ENCODE data around the gene PDGFRB. TPM values are rescaled to one million over a fixed set of nuclear protein-coding genes. Genes with fewer than 3 reads are reported as not detected.

The PDGFRB gene
- total and polyA plus RNA-seq, 10 of the 15 experiments (the other 5 are each of a cell fraction or from before 2014, with no cell fraction given), result 0.02 to 3.0 (median 1.0) TPM

- no peak for TF ChIP-seq SIN3A (IDR thresholded peaks at IDR 0.05; ENCODE audit: low read depth, low read length)
- TF ChIP-seq KLF5 (IDR thresholded peaks at IDR 0.05; ENCODE audit: partially characterized antibody), result no peak
- no peak for TF ChIP-seq EED (IDR thresholded peaks at IDR 0.05; ENCODE audit: low read depth)
Observed at GRCh38 chr5:150120617-150121447, 34.8 kb downstream of the PDGFRB start (continued).

GRCh38 chr5:150120062-150120441 lies 35.6 kb downstream of the PDGFRB start:
- intact Hi-C loops (cut with micrococcal nuclease; ENCODE audit: unreplicated experiment) (no loop called here), in situ Hi-C loops (cut with MboI) (no loop called here)
- no peaks in the 10 kb centered on the region for H3K9me3 ChIP-seq (replicated peaks; ENCODE audit: control insufficient read depth, insufficient read depth, low read length)
- ATAC-seq, result no peak
- no peaks in the 10 kb centered on the region for H3K36me3 ChIP-seq (ENCODE audit: control insufficient read depth in 2 of 2, insufficient read depth in 2 of 2, low read length in 1 of 2)
- no peak overlapping the region for H3K9ac ChIP-seq (ENCODE audit: control insufficient read depth, insufficient read depth, low read length)
- ChIA-PET SMC1A (ENCODE audit: uncharacterized antibody, unreplicated experiment) (no interaction called here), RAD21 (ENCODE audit: unreplicated experiment) (no interaction called here), POLR2A (no interaction called here), CTCF (no interaction called here)
- no peaks in the 10 kb centered on the region for H3K4me1 ChIP-seq (ENCODE audit: control insufficient read depth, insufficient read depth, low read length)
- no peak for TF ChIP-seq E2F8 (IDR thresholded peaks at IDR 0.05; ENCODE audit: low read depth, partially characterized antibody)
- TF ChIP-seq IKZF2 (IDR thresholded peaks at IDR 0.05), result no peak
- TF ChIP-seq PKNOX1 (IDR thresholded peaks at IDR 0.05), result no peak
- no TSS peak for BruUV-seq (replicated peaks)
- H3K27ac ChIP-seq (ENCODE audit: control insufficient read depth, insufficient read depth), result no peak overlapping the region
- H3K27me3 ChIP-seq (replicated peaks in 1 of 2; ENCODE audit: control insufficient read depth in 2 of 2, insufficient read depth in 2 of 2, low read length in 1 of 2), result no peaks in the 10 kb centered on the region
- no peaks in the 10 kb centered on the region for H4K20me1 ChIP-seq (ENCODE audit: control insufficient read depth, insufficient read depth)
- no peak overlapping the region for H3K4me2 ChIP-seq (ENCODE audit: control insufficient read depth, insufficient read depth)
- H2AFZ ChIP-seq (ENCODE audit: control insufficient read depth, low read depth, low read length), result no peak overlapping the region
- no peak for FAIRE-seq
- 73% methylated on average over 3 of the region's 3 CpGs for WGBS (ENCODE audit: insufficient coverage, insufficient replicate concordance, low lambda C conversion rate, missing lambda C conversion rate)
- DNase-seq (ENCODE audit: low read depth, low spot score), result no peak
- H3K79me2 ChIP-seq (ENCODE audit: control insufficient read depth, insufficient read depth, low read length), result no peaks in the 10 kb centered on the region
- H3K4me3 ChIP-seq, result no peak overlapping the region
